Right lobe of liver (tissue), 6 donors: Measurements from ENCODE around the gene LEO1. TPM values are rescaled to one million over a fixed set of nuclear protein-coding genes. Genes with fewer than 3 reads are reported as not detected.
"Not testable (repeated sequence)": the region's sequence is repeated elsewhere in the genome, so short reads cannot be mapped to it uniquely, and the experiment has no call there.

ENCODE experiments used
- ATAC-seq, 4 donors: fragments of 200-7000 bp; cut with Tn5 transposase; one replicate each; pipeline ENCODE4 v1.9.1; 2020; ENCODE audit warnings: mild to moderate bottlenecking in 4 of 4, moderate library complexity in 4 of 4
- DNase-seq, 3 donors: peaks; one replicate each; pipeline ENCODE4 v3.0.0-alpha.2; 2020
- H3K27ac ChIP-seq, 3 donors: fragments of 200-600 bp; one replicate each; pipeline ENCODE4 v1.8.0; 2022
- H3K27me3 ChIP-seq, 2 donors: fragments of 200-600 bp; one replicate each; pipeline ENCODE4 v1.8.0; 2022
- H3K36me3 ChIP-seq, 4 donors: fragments of 200-600 bp; sonication (generic) in 1 of 4; one replicate each; pipeline versions ENCODE4 v1.5.1 to v1.8.0; 2017 to 2022; ENCODE audit warnings: control low read depth in 1 of 4
- H3K4me1 ChIP-seq, 4 donors: fragments of 200-600 bp; sonication (generic) in 1 of 4; one replicate each; pipeline versions ENCODE4 v1.5.1 to v1.8.0; 2017 to 2022; ENCODE audit warnings: control low read depth in 1 of 4
- H3K4me3 ChIP-seq, 3 donors: fragments of 200-600 bp; one replicate each; pipeline ENCODE4 v1.8.0; 2022
- H3K9me3 ChIP-seq, 4 donors: fragments of 200-600 bp; sonication (generic) in 1 of 4; one replicate each; pipeline versions ENCODE4 v1.5.1 to v1.8.0; 2017 to 2022; ENCODE audit warnings: control low read depth in 1 of 4
- POLR2A ChIP-seq: fragments of 450-650 bp; IDR thresholded peaks from one replicate; pipeline ENCODE4 v1.6.1; 2017; ENCODE audit warnings: antibody characterized with exemption, mild to moderate bottlenecking
- WGBS: methylation state at CpG from one replicate; pipeline ENCODE4 v1.1.6; 2018; ENCODE audit warnings: low coverage, low lambda C conversion rate; ENCODE audit not compliant: insufficient coverage; ENCODE audit errors: missing lambda C conversion rate; 5-methylcytosine and 5-hydroxymethylcytosine counted together
- intact Hi-C, 2 donors: fragments of 100-400 bp; cut with DNase I; formaldehyde crosslinking; loops; one replicate each; pipeline versions ENCODE4 v1.11.2 to v1.14.1; 2022
- total RNA-seq, 6 experiments: library from RNA; depleted of rRNA in 2 of 6; stranded (reverse); fragments of >200 nt in 2 of 6; fragmentation: NEBNext Ultra II Directional in 3 of 6; extraction: Animal tissue kit (Norgen Biotek cat#: 25700) in 3 of 6; gene quantifications; one replicate each; pipeline versions ENCODE4 v1.1.0 to v1.2.4, GENCODE V29; 2016 to 2023
- TF ChIP-seq, protein P1 (sequence below), 4 donors: fragments of 200-600 bp in 3 of 4; fragments of 450-650 bp in 1 of 4; IDR thresholded peaks; one replicate each; pipeline versions ENCODE4 v1.5.1 to v1.8.0; 2016 to 2022; ENCODE audit warnings: antibody characterized with exemption in 4 of 4, mild to moderate bottlenecking in 2 of 4
- donor health status: DM: no; HTN: yes; CAD: no.
- donor health status: DM: no; HTN: no; CAD: no.
- donor health status: DM: no; HTN: no; CAD: no.
- donor health status: DM: no; HTN: yes; CAD: no.
- donor health status: DM: no; HTN: yes; CAD: no.

Gene LEO1
- total RNA-seq, 6 experiments from 2014 or later: 8.9 to 20.6 (median 11.9) TPM

DNA sequence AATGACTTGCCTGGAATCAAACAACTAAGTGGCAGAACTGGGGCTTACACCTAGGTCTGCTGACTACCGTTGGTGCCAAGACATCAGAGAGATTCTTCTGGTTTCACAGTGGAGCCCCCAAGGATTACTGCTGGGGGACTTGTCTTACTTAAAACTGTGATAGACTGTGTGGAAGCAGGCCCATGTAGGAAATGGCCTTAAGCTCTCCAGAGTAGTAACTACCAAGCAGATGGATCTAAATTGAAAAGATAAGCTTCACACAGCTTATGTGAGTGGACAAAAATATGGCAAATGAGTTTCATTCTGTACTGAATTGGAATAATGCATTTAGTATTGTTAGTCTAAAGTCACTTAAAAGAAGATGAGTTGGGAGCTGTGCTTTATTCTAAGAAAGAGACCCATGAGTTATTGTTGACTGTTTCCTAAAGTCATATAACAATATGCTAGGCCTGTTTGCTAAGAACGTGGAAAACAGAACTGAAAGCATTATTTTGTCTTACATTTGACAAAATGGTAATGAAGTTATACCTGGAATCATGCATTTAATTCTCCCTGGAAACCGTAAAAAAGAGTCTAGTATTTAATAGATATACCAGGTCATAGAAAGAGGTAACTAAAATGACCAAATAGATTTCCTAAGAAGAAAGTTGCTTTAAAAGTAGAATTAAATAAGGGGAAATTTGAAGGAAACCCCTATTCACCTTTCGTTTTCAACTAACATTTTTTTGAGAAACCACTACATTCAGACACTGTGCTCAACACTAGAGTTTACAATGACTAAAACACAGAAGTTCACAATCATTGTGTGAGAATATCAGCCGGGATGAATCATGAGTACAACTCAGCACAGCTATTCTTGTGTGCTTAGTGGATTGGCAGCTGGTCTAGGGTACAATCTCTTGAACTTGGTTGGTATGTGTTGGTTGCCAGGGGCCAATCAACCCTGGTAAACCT lies 34.4 kb upstream of the LEO1 start:
- DNase-seq (no peak), ATAC-seq (peak in 2 of 4 donors; percentile 18 to 80)
- Histone ChIP-seq H3K36me3 (no peaks in the 10 kb centered on the region), H3K4me1 (peaks cover 0 to 11% (median 0%) of the 10 kb centered on the region in 4 donors), H3K9me3 (no peaks in the 10 kb centered on the region), H3K27ac (no peak overlapping the region), H3K4me3 (no peak overlapping the region), H3K27me3 (no peaks in the 10 kb centered on the region)
- no peak for TF ChIP-seq POLR2A
- TF ChIP-seq, protein P1, sequence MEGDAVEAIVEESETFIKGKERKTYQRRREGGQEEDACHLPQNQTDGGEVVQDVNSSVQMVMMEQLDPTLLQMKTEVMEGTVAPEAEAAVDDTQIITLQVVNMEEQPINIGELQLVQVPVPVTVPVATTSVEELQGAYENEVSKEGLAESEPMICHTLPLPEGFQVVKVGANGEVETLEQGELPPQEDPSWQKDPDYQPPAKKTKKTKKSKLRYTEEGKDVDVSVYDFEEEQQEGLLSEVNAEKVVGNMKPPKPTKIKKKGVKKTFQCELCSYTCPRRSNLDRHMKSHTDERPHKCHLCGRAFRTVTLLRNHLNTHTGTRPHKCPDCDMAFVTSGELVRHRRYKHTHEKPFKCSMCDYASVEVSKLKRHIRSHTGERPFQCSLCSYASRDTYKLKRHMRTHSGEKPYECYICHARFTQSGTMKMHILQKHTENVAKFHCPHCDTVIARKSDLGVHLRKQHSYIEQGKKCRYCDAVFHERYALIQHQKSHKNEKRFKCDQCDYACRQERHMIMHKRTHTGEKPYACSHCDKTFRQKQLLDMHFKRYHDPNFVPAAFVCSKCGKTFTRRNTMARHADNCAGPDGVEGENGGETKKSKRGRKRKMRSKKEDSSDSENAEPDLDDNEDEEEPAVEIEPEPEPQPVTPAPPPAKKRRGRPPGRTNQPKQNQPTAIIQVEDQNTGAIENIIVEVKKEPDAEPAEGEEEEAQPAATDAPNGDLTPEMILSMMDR (IDR thresholded peaks at IDR 0.05): no peak
- intact Hi-C loops: no loop called here
- 61% methylated on average over 4 of the region's 5 CpGs for WGBS

DNA sequence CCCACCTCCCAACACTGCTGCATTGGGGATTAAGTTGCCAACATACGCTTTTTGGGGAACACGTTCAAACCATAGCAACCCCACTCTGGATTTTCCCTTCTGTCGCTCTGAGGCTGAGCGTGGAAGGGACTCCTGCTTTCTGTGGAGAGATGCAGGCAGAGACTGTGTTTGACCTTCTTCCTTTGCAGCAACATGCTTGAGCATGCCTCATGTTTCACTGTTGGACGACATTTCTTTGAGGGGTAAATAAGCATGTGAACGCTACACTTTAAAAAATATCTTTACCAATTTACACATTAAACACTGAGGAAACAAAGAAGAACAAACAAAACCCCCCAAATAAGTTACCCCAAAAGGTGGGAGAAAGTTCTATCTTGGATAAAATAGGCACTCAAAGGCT lies 33.2 kb upstream of the LEO1 start:
- H3K27me3 ChIP-seq: no peaks in the 10 kb centered on the region
- intact Hi-C loops: no loop called here
- DNase-seq: no peak
- H3K36me3 ChIP-seq: no peaks in the 10 kb centered on the region
- no peak overlapping the region for H3K4me3 ChIP-seq
- 94% methylated on average over 4 of the region's 6 CpGs for WGBS
- no peak overlapping the region for H3K27ac ChIP-seq
- H3K4me1 ChIP-seq: peaks cover 0 to 11% (median 0%) of the 10 kb centered on the region in 4 donors
- ATAC-seq: no peak
- no peak for TF ChIP-seq POLR2A
- TF ChIP-seq, protein P1 (IDR thresholded peaks at IDR 0.05): no peak
- no peaks in the 10 kb centered on the region for H3K9me3 ChIP-seq

GRCh38 chr15:52003710-52004109 lies 32.1 kb upstream of the LEO1 start:
- ATAC-seq: no peak

GRCh38 chr15:52003089-52003488 lies 31.5 kb upstream of the LEO1 start:
- H3K36me3 ChIP-seq, H3K27me3 ChIP-seq, H3K4me1 ChIP-seq, H3K9me3 ChIP-seq, DNase-seq, ATAC-seq, intact Hi-C loops, H3K4me3 ChIP-seq, H3K27ac ChIP-seq: not testable (repeated sequence)
- 71% methylated on average over 7 of the region's 7 CpGs for WGBS

More at GRCh38 chr15:52003710-52004109, 32.1 kb upstream of the LEO1 start:
- Histone ChIP-seq H3K27me3 (no peaks in the 10 kb centered on the region), H3K4me1 (peaks cover 0 to 2% (median 0%) of the 10 kb centered on the region in 4 donors), H3K9me3 (no peaks in the 10 kb centered on the region), H3K36me3 (no peaks in the 10 kb centered on the region), H3K27ac (no peak overlapping the region), H3K4me3 (no peak overlapping the region)
- DNase-seq: no peak
- intact Hi-C loops: no loop called here
- WGBS: 80% methylated on average over 1 of the region's 1 CpG
- no peak for TF ChIP-seq POLR2A
- TF ChIP-seq, protein P1 (IDR thresholded peaks at IDR 0.05): no peak

GRCh38 chr15:52002351-52002750 lies 30.8 kb upstream of the LEO1 start:
- intact Hi-C loops: no loop called here

More at GRCh38 chr15:52002351-52002750, 30.8 kb upstream of the LEO1 start:
- H3K27ac ChIP-seq: no peak overlapping the region
- no peaks in the 10 kb centered on the region for H3K27me3 ChIP-seq
- H3K9me3 ChIP-seq: no peaks in the 10 kb centered on the region
- no peaks in the 10 kb centered on the region for H3K36me3 ChIP-seq
- no peaks in the 10 kb centered on the region for H3K4me1 ChIP-seq
- TF ChIP-seq, protein P1 (IDR thresholded peaks at IDR 0.05): no peak
- TF ChIP-seq POLR2A: no peak
- DNase-seq: no peak
- ATAC-seq: no peak
- 44% methylated on average over 2 of the region's 2 CpGs for WGBS
- H3K4me3 ChIP-seq: no peak overlapping the region
